ENCODE results near the gene HOXC11.

The HOXC11 gene

DNA sequence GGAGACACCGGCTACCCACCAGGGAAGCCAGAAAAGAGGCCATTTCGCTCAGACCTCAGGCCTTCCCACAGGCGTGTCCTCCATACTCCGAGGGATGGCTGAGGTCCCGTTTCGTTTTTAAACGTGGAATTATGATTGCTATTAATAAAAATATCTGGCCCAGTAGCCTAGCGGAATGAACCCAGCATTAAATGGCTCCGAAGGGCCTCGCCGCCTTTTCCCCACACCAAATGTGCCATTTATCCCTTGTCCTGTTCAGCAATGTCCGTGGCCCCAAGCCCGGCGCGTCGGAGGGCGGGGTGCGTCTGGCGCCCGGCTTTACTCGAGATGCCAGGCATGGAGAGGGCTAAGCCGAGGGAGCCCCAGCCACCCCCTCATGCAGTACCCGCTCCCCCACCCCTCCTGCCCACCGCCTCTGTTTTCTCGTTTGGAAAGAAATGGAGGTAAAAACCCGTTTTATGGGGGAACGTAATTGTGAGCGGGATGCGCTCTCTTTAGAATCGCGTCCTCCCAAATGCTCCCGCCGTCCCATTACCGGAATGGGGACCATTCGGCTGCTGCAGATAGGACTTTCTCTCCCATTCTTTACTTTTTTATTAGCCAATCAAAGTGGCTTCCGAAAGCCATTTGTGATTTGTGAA is 41.6 kb downstream of the HOXC11 start:
- no peak for DNase-seq

DNA sequence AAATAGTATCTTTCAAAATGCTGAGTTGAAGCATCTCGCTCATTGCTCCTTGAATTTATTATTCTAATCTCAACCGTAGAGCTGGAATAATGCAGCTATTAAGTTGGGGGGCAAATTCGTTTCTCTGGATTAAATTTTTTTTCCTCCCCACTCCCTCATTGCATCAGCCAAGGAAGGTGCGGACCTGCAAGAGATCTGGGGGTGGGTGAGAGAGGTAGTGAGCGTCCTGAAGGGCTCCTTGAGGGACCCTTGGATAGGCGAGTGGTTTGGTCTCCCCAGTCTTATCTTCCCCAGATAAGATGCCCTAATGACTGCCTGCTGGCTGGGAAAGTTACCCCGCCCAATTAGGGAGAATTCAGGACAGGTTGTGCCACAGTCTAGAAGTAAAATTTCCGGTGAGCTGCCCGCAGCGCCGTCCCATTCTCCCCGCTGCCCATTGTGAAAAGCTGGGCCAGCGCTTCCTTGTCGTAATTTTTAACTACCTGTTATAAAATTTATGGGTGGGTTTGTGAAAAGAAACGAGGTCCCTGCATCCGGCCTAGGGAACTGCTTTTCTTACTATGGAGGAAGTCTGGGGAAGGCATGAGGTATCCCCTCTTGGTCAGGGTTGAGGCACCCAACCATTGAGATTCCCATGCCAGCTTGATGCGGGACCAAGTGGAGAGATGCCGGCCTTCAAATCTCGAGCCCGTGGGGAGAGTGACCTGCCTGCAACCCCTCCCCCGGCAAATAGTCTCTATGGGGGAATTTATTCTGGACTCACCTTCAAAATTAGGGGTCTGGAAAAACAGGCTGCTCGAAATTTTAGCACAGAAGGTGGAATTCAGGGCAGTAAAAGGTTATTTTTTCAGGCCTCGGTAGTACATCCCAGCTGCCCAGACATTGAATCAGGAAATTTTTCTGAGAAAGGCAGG is 42.3 kb downstream of the HOXC11 start:
- DNase-seq: no peak

DNA sequence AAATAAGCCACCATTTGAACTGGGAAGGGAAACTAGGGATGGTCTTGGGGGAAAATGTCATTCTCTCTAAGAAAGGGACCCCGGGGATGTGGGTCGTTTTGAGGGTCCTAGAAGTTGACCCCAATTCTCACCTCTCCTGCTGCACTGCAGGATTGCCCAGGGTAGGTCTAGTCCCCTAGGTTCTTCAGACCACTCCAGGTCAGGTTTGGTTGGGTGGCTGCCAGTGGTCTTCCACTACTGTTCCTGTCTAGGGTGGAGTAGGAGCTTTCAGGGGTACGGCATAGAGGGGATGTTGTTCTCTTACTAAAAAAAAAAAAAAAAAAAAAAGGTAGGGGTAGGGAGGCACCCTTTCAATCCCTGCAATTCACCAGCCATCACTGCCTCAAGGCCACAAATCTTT is 43.1 kb downstream of the HOXC11 start:
- DNase-seq: no peak

DNA sequence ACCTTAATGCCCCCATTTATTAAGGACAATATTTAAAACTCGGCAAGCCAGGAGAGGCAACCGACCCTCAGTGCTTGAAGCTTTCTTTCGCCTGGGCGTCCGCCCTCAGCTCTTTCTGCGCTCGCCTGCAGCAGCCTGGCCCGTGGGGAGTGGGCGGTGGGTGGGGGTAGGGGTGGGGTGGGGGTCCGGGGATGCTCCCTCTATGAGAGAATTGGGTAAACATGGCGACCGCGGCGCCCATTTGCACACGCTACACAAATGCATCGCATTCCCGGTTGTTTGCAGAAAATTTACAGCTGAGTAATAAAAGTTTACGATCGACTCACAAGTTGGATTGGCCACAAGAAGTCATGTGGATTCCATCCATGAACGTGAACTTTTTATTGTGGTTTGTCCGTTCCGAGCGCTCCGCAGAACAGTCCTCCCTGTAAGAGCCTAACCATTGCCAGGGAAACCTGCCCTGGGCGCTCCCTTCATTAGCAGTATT is 43.6 kb downstream of the HOXC11 start:
- no peak for DNase-seq

DNA sequence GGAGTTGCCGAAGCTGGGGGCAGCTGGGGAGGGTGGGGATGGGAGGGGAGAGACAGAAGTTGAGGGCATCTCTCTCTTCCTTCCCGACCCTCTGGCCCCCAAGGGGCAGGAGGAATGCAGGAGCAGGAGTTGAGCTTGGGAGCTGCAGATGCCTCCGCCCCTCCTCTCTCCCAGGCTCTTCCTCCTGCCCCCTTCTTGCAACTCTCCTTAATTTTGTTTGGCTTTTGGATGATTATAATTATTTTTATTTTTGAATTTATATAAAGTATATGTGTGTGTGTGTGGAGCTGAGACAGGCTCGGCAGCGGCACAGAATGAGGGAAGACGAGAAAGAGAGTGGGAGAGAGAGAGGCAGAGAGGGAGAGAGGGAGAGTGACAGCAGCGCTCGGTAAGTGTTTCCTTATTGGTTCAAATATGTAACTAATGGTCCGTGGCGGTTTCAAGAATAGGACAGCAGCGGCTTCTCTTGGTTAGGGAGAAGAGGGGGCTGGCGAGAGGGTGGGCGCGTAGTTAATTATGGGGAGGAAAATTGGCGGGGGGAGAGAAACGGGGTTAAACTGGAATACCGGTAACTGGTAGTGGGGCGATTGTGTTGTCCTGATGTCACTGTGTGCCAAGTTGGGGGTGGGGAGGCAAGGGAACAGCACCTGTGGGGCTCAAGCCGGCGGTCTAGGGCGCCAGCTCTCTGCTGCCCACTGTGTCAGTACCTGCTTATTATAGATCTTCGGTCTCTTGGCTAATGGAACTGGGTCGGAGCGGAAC is 44.3 kb downstream of the HOXC11 start:
- DNase-seq: no peak

DNA sequence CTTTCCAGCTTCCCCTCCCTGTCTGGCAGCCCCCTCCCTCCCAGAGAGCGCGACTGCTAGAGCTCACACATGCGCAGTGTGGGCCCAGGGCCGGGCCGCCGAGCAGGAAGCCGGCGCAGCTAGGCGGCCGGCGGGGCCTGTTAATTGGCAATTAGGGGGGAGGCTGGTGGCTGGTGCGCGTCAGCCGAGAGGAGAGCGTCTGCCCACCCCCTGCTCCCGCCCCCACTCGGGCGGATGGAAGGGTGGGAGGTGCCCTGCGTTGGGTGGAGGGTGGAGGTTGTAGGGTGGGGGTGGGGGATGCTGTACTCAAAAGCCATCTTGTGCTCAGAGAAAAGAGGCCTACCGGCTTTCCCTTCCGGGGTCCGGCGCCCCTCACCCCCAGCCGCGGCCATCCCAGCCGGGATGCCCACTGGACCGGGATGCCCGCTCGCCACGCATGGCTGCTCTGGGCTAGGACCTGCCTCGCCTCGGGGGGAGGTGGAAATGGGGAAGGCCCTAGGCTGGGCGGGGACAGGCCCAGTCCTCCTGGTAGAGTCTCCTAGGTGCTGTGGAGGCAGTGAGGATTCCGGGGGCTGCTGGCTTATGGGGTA is 45.0 kb downstream of the HOXC11 start:
- peak; percentile 62 for DNase-seq

DNA sequence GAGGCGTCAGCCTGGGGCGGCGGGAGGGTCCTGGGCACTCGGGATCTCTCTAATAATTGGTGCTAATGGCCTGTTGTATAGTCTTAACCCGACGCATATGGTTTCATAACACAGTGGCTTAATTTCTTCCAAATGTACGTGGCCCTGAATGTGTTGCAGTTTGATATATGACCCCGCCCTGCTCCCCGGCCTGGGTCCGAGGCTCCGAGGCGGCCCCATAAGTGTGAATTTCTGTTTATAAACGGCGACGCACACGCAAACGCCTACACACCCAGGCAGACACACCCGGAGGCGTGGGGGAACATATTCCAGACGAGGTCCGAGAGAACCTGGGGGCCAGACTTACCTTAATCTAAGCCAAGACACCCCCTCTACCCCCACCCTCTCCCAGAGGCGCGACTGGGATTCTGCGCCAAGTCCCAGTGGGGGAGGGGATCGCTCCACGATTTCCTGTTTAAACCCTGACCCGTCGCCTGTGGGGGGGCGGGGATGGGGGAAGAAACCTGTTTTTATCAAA is 45.6 kb downstream of the HOXC11 start:
- DNase-seq: no peak

DNA sequence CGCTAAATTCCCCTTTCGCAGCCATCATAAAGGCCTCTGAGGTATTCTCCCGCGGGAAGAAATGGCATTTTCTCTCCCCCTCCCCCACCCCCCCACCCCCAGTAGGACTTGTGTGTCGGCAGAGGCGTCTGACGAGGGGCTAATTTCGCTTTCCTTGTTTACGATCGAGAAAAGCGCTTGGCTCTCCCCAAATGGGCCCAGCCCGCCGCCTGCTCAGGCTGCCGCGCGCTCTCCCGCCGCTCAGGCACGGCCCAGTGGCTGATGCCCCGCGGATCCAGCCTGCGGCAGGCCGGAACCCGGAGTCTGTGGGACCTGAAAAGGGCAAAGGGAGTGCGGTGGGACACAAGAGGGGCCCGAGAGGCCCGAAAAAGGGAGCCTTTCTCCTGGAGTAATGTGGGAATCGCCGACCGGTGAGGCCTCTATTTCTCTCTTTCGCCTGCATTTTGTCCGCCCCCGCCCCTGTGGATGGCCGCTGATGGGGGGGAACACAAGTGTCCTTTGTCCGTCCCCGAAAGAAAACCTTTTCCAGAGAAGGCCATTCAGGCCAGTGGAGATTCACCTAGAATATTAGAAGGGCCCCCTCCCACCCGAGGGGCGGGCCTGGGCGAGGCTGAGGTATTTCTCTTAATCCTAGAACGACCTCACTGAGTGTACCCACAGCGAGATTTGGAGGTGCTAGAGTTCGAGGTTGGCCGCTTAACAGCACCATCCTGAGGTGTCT is 46.3 kb downstream of the HOXC11 start:
- DNase-seq: no peak

DNA sequence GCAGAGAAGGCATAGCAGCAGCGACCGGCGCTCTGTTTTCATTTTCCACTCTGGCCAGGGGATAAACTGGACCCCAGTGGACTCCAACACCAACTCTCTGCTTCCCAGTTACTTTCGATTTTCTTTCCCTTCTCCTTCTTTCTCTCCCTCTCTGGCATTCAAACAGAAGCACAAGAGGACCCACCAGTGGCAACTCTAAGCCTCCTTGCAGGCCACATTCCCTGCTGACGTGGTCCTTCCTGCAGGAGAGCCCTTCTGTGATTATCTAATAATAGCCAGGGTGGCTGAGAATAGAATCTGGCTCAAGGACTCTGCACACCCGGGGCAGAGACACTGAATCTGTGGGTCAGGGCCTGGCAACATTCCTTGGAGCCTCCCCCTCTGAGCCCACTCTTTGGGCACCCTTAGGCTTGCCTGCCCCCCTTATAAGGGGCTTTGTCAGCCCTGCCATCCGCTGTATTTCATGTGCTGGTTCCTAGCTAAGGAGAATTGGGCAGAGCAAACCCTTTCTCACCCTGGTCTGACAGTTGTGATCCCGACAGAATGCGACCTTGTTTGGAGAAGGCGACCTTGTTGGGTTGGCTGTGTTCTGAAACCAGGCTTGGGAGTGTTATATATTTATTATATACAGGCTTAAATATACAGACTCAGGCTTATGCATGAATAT is 47.1 kb downstream of the HOXC11 start:
- no peak for DNase-seq

DNA sequence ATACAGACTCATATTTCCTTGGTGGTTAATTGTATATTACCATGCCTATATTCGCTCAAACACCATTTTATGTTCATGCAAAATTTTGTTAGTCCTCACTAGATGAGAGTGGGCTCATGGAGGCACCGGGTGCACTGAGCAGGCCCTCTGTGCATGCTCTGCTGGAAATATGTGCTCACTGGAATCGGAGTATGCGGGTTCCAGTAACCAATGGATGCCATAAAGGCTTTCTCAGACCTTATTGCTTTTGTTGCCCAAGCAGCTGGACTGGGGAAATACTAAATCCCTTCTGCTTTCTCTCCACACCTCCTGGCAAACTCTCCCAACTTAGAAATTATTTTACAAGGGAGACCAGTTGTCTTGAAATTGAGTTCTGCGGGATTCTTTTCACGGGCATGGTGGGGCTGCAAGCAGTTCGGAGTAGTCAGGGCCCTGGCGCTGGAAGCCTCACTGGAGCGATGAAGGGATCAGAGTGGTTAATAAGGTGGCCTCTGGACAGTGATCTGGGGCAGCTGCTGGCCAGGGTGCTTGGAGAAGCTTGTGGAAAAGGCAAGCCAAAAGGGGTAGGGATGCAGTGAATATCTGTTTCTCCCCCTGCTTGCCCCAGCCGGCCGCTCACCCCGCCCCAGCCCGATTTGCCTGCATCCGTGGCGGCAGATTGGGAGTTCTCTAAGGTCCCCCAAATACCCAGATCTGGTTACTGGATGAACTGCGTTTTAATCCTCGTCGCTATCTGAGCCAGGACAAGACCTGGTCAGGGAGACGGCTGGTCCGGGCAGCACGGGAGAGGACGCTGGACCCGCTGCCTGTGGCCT is 47.9 kb downstream of the HOXC11 start:
- no peak for DNase-seq

DNA sequence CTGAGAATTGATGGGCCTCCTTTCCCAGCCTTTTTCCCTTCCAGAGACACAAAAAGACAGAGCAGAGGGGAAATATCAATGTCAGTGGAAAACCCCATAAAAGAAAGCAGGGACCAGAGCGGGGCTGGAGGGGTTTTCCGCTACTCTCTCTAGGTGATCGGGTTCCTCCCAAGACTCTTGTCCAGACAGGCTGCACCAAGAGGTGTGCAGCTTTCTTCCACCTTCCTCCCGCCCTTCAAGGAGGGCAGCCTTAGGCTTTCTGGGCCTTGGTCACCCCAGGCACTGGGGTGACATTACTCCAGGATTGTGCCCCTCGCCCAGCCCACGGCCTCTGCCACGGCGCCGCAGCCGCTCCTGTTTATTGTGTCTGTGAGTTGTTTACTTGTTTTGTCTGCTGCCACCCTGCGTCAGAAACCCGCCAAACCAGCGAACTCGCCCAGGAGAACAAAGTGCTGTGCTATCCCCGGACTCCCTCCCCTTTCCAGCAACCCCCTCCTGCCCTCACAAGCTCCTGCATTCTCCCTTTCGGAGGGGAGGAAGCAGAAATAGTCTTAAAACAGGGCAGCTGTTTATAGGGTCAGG is 48.6 kb downstream of the HOXC11 start:
- DNase-seq: no peak

DNA sequence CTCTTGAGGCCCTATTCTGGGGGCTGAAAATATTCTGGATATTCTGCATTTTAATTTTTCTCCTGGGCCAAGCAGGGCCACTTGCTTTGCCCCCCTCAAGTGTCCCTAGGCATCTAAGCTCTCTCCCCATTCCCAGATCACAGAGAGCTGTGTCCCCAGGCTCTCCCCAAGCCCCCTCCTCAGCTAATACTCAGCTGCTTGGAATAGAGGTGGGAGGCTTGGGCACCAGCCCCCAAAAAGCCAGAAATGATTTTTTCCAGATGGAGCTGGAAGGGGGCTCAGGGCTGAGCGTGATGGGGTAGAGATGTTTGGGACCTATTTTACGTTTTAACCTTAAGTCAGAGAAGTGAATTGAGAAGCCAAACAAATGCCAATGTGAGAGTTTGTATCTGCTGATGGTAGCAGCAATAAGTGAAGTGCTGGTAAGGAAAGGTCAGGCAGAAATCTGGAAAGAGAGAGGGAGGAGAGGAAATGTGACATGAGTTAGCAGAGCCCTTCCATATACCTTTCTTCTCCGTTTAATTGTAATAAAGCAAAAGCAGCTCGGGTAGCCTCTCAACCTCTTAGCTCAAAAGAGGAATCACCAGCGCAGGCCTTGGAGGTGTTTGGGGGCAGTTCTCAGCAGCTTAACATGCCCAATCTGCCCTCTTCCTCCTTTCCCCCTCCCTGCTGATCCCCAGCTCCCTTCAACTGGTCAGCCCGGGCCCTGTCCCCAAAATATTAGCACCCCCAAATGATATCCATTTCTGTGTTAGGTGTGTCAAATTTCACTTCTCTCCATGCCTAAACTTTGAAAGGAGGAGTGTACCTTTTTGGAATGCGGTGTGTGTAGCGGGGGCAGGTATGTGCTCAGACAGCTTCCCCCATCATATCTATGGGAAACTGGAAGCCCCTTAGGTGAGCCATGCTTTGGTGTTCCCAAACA is 50.3 kb downstream of the HOXC11 start:
- DNase-seq: no peak

DNA sequence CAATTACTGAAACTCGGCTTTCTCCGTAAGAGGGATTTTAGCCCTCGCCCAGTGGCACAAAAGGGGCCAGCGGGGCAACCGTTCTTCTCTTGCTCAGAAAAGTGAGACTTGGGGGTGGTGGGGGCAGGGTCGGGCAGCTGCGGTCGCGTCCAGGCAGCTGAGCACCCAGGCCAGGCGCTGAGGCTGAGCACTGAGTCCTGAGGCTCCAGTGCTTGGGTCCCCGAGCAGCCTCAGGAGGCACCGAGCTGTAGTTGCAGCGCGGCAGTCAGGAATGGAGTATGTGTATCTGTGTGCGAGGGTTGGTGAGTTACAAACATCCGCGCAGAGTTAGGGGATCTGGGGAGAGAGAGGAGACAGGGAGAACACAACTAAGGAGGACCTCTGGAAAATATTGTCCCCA is 51.2 kb downstream of the HOXC11 start:
- no peak for DNase-seq

DNA sequence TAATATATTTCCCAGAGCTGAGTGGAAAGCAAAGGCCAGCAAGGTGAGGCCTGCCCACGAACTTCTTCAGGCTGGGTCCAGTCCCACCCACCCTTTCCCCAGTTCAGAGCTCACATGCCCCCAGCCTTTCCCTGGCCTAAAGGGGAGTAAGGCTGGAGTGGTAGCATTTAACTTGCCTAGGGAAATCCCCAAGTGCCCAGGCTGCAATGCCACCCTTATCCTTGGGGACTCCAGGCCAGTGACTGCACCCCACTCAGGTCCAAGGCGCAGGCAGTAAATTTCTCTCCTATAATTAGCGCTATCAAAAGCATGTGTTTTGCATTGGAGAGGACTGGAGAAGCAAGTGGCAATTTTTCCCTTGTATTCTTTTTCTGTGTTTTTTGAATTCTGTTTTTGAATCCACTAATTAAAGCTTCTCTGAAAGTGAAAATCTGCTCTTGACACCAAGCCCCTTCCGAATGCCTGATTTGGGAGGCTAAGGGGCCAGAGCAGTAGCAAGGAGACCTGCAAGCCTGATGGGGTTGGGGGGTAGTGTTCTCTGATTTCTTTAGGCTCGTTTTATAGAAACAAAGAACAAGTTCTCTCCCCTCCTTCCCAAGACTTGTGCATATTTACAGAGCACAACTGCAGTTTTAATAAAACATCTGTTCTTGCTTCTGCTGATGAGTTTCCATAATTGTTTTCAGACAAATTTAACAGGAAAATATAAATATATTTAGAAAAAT is 51.8 kb downstream of the HOXC11 start:
- no peak for DNase-seq

DNA sequence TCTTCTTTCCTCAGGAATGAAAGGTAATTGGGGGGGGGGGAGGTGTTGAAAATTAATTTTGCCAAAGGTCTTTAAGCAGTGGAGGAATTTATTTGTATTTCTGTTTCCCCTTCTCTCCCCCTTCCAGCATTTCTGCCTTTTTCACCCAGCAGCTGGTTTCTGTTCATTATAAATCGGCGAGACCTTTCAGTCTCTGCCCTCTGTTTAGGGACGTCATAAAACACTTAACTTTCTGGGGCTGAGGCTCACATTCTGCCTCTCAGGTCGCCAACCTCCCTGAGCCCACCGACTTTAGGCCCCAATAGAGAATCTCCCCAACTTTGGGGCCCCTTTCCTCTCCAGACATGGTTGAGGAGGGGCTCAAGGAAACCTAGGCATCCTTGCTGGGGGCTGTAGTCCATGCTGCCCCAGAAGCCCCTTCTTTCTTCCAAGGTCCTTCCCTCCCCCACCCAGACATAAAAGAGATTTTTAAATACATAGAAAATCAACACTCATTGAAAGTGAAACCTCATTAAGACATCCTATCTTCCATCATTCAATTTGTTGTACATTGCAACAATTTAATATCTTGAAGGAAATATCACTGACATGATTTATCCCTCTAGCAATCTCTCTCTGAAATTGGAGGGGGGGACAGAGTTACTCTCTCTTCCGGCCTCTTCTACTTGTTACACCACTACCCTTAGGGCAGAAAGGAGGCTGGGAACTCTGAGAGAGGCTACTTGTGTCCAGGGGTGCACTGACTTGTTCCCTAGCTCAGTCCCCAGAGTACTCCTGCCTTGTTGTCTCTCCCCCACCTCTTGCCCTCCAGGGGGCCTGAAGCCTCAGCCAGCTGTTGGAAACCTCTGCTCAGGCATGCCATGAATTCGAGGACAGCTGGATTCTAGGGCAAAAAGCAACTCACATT is 52.8 kb downstream of the HOXC11 start:
- DNase-seq: no peak

DNA sequence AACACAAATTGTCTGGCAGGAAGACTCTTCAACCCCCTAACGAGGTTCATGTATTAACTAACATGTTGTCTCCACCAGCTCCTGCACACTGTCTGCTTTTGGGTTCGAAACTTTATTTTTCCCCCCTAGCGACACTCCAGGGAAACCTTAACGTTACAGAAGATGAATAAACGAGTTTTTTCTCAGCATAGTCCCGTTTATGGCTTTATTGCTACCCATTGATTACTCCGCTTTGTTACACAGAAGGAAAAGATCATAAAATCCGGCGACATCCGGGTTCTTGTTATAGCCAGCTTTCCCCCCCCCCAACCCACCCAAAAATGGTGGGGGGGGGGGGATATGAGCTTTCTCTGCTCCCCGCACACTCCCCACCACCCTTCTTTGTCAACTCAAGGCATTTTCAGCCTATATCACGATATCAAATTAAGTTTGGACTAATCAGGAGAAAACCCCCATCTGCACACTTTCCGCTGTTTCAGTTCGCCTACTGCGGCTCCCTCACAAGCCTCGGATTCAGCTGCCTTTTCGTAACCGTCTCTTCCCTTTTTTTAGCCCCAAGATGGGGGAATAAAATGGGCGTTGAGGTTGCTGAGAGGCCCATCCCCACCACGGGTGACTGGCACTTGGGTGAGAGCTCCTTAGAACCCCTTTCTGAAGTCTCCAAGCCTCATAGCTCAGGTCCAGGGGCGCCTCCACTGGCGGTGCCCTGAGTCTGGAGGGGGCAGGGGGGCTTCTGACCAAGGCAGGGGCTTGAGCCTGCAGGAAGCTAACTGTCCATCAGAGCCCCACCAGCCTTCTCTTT is 53.9 kb downstream of the HOXC11 start:
- no peak for DNase-seq
